WI38 (cell line): Measurements from ENCODE around the gene IQCK.

Experiments used
- H3K4me3 ChIP-seq: 2 replicates; pipeline ENCODE4 v1.5.1; 2011; ENCODE audit warnings: low read depth, mild to moderate bottlenecking, control low read depth, low read length
- TF ChIP-seq, protein P1 (sequence below): IDR thresholded peaks from 2 replicates; pipeline ENCODE4 v1.5.1; 2012; ENCODE audit warnings: low read depth, mild to moderate bottlenecking, control low read depth, low read length

Gene IQCK

DNA sequence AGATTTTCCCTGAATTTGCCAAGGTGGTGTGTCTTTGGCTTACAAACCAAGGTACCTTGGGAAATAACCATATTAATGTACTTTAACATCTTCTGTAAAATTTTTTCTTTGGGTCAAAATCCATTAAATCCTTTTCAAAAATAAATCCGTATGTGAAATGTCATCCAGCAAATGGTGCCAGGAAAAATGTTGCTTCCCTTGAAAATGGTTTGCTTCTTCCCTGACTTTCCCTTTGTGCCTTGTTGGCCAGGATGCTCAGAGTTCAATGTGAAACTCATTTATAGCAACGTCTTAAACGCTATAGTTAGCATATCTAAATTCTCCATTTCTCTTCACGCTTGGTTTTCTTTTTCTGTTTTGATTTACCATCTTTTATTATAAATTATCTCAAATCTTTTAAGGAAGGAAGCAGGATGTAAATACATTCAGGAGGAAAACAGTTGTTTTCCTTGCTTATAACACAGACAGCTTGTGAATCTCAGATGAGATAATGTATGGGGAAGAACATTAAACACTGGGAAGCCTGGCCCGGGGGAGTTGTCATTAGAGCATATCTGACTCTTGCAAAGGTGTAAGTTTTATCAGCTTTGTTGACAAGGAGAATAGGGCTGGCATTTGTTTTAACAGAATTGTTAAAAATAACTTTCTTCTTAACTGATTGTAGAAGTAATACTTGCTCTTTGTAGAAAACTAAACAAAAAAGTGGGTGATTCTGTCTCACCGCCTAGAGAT, 124.5 kb downstream of the IQCK start:
- H3K4me3 ChIP-seq: no peak overlapping the region
- TF ChIP-seq, protein P1, sequence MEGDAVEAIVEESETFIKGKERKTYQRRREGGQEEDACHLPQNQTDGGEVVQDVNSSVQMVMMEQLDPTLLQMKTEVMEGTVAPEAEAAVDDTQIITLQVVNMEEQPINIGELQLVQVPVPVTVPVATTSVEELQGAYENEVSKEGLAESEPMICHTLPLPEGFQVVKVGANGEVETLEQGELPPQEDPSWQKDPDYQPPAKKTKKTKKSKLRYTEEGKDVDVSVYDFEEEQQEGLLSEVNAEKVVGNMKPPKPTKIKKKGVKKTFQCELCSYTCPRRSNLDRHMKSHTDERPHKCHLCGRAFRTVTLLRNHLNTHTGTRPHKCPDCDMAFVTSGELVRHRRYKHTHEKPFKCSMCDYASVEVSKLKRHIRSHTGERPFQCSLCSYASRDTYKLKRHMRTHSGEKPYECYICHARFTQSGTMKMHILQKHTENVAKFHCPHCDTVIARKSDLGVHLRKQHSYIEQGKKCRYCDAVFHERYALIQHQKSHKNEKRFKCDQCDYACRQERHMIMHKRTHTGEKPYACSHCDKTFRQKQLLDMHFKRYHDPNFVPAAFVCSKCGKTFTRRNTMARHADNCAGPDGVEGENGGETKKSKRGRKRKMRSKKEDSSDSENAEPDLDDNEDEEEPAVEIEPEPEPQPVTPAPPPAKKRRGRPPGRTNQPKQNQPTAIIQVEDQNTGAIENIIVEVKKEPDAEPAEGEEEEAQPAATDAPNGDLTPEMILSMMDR: no peak

DNA sequence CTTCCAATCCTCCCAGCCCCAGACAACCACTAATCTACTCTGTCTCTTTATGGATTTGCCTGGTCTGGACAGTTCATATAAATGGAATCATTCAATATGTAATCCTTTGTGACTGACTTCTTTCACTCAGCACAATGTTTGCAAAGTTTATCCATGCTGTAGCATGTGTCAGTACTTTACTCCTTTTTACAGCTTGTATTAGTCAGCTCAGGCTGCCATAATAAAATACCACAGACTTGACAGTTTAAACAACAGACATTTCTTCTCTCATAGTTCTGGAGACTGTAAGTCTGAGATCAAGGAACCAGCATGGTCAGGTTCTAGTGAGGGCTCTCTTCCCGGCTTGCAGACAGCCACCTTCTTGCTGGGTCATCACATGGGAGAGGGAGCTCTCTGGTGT, 125.3 kb downstream of the IQCK start:
- TF ChIP-seq, protein P1: no peak
- H3K4me3 ChIP-seq: no peak overlapping the region

DNA sequence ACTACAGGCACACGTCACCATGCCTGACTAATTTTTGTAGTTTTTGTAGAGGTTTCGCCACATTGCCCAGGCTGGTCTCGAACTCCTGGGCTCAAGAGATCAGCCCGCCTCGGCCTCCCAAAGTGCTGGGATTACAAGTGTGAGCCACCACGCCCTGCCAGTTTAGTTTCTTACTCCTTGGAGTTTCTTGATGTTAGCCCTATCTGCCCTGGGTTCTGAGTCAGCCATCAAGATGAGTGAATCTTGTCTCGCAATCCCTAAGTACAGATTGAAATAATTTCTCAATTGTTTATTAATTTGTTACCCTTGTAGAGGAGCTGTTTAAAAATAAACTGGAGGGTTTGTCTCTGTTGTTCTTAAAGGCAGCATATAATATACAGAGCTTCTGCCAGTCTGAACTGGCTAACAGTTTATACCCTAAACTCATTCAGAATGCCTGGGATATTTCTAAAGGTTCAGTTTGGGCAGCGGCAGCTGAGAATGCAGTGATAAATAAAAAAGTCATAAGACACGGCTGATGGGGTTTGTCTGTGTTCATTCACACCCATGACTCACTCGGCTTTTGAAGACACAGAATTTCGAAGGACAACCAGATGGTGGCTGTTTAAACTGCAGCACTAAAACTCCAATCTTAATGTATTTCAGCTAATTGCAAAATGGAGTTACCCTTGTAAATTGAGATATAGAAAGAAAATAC, 127.0 kb downstream of the IQCK start:
- TF ChIP-seq, protein P1: no peak
- no peak overlapping the region for H3K4me3 ChIP-seq

DNA sequence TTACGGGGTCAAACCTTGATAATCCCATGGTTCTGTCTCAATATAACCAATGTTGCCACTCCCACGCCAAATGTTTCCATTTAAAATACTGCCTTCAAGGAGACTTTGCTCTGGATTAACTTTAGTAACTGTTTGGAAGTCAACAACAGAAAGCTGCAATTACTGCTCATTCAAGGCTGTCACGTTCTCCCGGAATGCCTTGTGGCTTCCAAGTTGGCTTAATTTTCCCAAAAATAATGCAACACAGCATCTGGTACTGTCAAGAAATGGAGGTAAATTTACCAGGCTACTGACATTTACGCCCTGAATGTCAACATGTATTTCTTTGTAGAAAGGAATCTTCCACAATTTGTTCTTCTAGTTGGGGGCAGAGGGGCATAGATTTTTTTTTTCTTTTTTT, 128.4 kb downstream of the IQCK start:
- H3K4me3 ChIP-seq: no peak overlapping the region
- TF ChIP-seq, protein P1: no peak

DNA sequence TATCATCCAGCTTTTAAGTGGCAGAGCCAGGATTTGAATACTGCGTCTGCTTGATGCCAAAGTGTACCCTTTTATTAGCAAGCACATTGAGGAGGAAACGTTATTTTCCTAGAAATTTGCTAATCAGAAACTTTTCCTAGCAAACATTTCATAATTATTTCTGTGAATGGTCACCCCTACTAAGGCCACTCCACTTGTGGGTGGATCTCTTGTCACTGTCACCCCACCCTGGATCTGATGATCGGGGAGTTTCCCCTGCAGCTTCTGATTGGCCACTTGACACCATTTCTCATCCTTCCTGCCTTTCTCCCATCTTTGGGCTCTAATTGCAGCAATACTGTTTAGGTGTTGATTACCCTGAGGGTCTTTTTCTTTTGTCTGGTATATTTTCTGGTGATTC, 130.7 kb downstream of the IQCK start:
- TF ChIP-seq, protein P1: no peak
- no peak overlapping the region for H3K4me3 ChIP-seq

DNA sequence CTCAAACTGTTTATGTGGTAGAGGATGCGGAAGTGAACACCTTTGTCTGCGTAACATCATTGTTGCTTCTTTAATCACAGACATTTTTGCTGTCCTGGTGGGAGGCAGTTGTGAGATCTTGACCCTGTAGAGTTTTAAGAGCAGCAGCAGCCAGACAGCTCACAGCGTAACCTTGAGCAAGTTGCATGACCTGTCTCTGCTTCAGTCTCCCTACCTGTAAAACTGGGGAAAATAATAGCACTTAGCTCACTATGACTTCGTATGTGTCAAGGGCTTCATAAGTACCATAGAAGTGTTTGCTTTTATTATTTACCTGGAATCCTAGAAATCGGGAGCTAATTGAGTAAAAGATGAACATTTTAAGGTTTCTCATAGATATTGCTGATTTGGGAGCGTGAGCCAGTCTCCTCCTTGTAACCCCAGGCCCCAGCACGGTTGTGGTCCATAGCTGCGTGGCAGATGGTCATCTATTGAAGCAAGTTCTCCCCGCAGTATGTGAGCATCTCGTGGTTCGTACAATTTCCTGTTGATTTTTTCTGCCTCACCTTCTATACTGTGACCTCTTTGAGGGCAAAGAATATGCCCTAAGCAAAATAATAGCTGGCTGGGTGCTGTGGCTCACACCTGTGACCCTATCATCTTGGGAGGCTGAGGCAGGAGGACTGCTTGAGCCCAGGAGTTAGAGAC, 132.2 kb downstream of the IQCK start:
- TF ChIP-seq, protein P1: no peak

DNA sequence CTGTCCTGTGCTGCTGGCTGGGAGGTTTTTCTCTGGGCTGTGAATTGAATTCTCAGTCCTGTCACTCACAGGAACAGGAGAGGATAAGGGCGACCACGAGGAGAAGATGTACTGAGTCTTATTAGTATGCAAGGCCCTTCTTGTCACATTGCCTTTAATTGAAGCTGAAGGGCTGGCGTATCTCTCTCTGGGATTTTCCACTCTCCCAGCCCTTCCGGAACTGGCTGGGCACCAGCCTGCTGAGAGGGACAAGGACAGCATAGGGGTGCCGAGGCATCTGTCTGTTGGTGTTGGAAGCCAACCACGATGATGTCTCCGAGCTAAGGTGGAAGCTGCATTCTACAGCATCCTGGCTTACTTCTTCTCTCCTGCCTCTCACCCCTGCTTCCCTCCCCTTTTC, 133.4 kb downstream of the IQCK start:
- no peak overlapping the region for H3K4me3 ChIP-seq
- TF ChIP-seq, protein P1: no peak

More for the DNA sequence above, 132.2 kb downstream of the IQCK start:
- H3K4me3 ChIP-seq: no peak overlapping the region
